ENCODE data around the gene USP2. TPM values are rescaled to one million over a fixed set of nuclear protein-coding genes. Genes with fewer than 3 reads are reported as not detected.

The USP2 gene
- total RNA-seq, 1 donor from 2014 or later, result 5.1 TPM

DNA sequence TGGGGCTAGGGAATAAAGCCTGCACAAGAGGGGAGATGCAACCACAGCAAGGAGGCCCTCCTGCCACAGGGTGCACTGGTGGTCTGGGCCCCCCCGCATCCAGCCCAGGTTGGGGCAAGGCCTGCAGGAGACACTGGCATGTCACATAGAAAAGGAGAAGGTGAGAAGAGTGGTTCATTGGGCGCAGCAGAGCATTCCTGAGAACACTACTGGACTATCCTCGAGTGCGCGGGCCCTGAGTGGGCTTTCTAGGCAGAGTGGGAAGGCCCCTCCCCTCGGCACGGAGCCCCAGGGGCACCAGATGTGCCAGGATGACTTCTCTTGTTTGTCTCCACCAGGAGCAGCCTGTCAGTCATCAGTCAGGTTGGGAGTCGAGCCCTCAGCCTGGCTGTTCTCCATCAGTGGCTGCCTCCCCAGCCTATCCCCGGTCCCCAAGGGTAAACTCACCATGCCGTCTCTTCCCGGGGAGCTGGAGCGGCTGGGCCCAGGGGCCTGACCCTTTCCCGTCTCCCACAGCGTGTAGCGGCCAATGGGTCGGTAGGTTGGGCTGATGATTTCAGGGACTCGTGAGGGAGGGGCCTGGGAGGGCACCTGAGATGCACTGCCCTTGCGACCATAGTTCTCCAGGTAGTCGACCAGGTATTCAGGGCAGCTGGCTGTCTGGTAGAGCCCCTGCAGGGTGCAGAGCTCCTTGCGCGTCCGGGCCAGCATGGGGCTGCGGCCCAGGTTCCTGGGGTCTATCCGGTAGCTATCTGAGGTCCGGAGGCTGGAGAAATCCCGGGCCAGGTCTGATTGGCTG is 9.0 kb downstream of the USP2 start:
- intact Hi-C loops (cut with DNase I), result no loop called here
- Histone ChIP-seq H3K36me3 (no peaks in the 10 kb centered on the region), H3K4me1 (peaks cover 62% of the 10 kb centered on the region), H3K4me3 (no peak overlapping the region), H3K27ac (no peak overlapping the region), H3K9me3 (no peaks in the 10 kb centered on the region), H3K27me3 (ENCODE audit: low read depth) (no peaks in the 10 kb centered on the region)
- DNase-seq, result no peak
- TF ChIP-seq, protein P1, sequence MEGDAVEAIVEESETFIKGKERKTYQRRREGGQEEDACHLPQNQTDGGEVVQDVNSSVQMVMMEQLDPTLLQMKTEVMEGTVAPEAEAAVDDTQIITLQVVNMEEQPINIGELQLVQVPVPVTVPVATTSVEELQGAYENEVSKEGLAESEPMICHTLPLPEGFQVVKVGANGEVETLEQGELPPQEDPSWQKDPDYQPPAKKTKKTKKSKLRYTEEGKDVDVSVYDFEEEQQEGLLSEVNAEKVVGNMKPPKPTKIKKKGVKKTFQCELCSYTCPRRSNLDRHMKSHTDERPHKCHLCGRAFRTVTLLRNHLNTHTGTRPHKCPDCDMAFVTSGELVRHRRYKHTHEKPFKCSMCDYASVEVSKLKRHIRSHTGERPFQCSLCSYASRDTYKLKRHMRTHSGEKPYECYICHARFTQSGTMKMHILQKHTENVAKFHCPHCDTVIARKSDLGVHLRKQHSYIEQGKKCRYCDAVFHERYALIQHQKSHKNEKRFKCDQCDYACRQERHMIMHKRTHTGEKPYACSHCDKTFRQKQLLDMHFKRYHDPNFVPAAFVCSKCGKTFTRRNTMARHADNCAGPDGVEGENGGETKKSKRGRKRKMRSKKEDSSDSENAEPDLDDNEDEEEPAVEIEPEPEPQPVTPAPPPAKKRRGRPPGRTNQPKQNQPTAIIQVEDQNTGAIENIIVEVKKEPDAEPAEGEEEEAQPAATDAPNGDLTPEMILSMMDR (IDR thresholded peaks at IDR 0.05), result no peak
- no peak for ATAC-seq

DNA sequence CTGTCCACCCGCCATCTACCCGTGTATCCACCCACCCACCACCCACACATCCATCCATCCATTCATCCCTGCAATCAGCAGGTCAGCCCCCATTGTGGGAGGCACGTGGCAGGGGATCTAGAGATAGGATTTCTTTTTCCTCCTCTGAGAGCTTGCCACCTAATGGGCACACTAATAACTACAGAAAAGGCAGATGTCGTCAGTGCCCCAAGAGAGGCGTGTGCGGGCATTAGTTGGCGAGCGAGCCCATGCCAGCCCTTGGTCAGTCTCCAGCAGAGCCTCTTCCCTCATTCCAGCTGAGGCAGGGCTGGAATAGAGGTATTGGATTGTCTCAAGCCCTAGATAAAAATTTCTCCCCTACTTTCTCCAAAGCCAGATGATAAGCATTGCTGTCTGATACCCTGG is 9.7 kb downstream of the USP2 start:
- TF ChIP-seq, protein P1 (IDR thresholded peaks at IDR 0.05), result no peak
- Histone ChIP-seq H3K4me1 (peaks cover 61% of the 10 kb centered on the region), H3K36me3 (no peaks in the 10 kb centered on the region), H3K27ac (no peak overlapping the region), H3K27me3 (ENCODE audit: low read depth) (no peaks in the 10 kb centered on the region), H3K9me3 (no peaks in the 10 kb centered on the region), H3K4me3 (no peak overlapping the region)
- DNase-seq, result no peak
- intact Hi-C loops (cut with DNase I), result no loop called here
- ATAC-seq, result no peak

DNA sequence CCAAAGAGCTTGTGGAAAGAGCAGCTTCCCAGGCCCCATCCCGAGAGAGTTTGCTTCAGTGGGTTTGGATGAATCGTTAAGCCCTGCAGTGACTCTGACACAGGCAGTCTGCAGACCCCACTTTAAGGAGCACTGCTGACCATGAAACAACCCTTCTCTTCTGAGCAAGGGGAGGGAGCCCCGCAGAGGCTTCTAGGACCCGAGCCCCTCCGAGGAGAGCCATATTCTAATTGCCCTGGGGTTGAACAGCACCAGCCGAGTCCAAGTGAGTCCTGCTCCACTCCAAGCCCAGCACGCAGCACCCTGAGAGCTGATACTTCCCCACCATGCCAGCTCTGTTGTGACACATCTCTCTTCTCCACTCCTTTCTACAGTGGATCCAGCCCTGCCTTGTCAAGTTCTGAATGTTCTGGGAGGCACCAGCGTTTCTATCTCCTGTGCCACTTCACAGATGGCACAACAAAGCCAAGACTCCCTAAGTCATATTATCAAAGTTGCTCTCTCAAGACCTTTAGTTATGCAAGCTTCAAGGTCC is 10.4 kb downstream of the USP2 start:
- Histone ChIP-seq H3K4me1 (peaks cover 54% of the 10 kb centered on the region), H3K9me3 (no peaks in the 10 kb centered on the region), H3K4me3 (no peak overlapping the region), H3K27ac (no peak overlapping the region), H3K36me3 (no peaks in the 10 kb centered on the region), H3K27me3 (ENCODE audit: low read depth) (no peaks in the 10 kb centered on the region)
- TF ChIP-seq, protein P1 (IDR thresholded peaks at IDR 0.05), result no peak
- intact Hi-C loops (cut with DNase I), result no loop called here
- DNase-seq (no peak), ATAC-seq (no peak)

DNA sequence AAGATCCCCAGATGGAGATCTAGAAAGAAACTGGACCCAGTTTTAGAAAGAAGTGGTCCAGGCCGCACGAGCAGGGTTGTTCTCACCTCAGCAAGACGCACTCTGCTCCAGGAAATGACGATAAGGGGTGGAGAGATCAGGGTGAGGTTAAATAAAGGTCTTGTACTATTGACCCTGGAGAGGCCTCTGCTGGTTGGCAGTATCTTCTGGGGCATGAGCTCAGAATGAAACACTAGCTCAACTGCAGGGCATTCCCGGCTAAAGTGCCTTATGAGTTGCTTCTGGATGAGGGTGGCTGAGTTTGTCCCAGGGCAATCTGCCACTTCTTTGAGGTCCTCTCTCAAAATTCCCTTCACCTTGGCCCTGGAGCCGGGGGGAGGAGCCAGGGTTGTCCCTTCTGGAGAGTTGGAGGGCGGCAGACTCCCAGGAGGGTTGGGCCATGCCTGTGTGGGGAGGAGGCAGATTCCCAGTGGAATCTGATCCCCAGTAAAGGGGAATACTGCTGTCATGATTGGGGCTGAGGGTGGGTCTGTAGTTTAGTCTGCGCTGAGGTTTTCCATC is 10.9 kb downstream of the USP2 start:
- TF ChIP-seq, protein P1 (IDR thresholded peaks at IDR 0.05), result no peak
- H3K27ac ChIP-seq, result peak overlapping the region; percentile 6
- no peaks in the 10 kb centered on the region for H3K27me3 ChIP-seq (ENCODE audit: low read depth)
- H3K4me1 ChIP-seq, result peaks cover 49% of the 10 kb centered on the region
- H3K9me3 ChIP-seq, result no peaks in the 10 kb centered on the region
- intact Hi-C loops (cut with DNase I), result no loop called here
- no peak for DNase-seq
- H3K36me3 ChIP-seq, result no peaks in the 10 kb centered on the region
- peak; percentile 29 to 45 for ATAC-seq
- H3K4me3 ChIP-seq, result no peak overlapping the region

DNA sequence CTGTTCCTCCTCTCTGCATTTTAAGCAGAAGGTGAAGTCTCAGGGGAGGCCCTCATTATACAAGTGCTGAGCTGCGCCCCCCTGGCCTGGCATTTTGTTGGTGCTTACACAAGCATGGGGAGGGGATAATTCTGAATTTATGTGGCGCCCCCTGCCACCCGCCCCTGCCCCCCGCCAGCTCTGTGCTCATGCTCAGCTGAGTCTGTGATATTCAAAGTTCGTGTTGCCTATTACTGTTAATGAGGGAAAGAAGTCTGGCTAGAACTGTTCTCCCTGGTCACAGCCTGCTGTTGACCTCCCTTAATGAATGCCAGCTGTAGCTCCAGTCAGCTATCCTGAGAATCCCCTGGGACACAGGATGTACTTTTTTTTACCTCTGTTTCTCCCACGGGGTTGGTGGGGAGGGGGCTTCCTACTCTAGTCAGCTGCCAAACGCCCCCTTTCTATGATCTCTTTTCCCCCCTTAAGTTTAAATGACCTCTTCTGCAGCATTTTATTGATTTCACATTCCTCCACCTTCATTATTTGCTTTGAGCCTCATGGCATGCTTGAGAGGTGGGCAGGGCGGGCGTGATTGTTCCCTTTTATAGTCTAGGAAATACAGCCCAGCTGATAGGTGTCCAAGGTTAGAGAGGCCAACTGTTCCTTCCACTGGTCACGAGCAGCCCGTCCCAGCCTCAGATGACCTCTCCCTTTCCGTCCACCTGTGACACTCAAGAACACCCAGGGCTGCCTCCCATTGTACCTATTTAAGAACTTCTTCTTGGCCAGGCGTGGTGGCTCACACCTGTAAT is 12.2 kb downstream of the USP2 start:
- TF ChIP-seq, protein P1 (IDR thresholded peaks at IDR 0.05), result no peak
- no peak for DNase-seq
- no peak for ATAC-seq
- peaks cover 11% of the 10 kb centered on the region for H3K27me3 ChIP-seq (ENCODE audit: low read depth)
- H3K4me1 ChIP-seq, result peaks cover 40% of the 10 kb centered on the region
- no peak overlapping the region for H3K4me3 ChIP-seq
- H3K36me3 ChIP-seq, result no peaks in the 10 kb centered on the region
- H3K9me3 ChIP-seq, result no peaks in the 10 kb centered on the region
- intact Hi-C loops (cut with DNase I), result no loop called here
- H3K27ac ChIP-seq, result no peak overlapping the region
